ENCODE measurements around the gene USP44.

DNA sequence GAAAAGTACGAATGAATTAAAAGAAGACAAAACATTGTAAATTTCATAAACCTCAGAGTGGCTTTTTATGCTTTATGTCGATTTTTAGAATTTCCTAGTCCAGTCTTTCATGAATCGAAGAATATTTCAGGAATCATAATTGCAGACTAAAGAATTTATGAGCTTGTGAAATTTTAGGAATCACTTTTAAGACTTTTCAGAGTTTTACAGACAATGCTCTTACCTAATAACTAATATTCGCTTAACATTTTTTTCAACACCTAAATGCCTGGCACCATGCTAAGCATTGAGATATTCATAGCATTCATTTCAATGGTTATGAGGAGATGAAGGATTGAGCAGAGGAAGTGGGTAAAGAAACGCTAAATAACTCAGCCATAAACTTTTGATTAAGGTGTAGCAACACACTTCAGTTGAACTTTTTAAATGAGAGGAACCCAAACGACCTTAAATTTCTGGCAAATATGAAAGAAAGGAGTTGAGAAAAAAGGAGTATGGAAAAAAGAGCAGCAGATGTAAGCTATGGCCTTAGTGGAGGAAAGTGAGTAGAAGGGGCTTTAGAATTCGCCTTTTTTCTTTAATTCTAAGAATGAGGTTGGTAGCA lies 739 bp upstream of the USP44 start:
- TF ChIP-seq, protein P1, sequence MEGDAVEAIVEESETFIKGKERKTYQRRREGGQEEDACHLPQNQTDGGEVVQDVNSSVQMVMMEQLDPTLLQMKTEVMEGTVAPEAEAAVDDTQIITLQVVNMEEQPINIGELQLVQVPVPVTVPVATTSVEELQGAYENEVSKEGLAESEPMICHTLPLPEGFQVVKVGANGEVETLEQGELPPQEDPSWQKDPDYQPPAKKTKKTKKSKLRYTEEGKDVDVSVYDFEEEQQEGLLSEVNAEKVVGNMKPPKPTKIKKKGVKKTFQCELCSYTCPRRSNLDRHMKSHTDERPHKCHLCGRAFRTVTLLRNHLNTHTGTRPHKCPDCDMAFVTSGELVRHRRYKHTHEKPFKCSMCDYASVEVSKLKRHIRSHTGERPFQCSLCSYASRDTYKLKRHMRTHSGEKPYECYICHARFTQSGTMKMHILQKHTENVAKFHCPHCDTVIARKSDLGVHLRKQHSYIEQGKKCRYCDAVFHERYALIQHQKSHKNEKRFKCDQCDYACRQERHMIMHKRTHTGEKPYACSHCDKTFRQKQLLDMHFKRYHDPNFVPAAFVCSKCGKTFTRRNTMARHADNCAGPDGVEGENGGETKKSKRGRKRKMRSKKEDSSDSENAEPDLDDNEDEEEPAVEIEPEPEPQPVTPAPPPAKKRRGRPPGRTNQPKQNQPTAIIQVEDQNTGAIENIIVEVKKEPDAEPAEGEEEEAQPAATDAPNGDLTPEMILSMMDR (IDR thresholded peaks at IDR 0.05; ENCODE audit: low read depth, low read length), result no peak
- no peak for TF ChIP-seq EZH2phosphoT487 (IDR thresholded peaks at IDR 0.05; ENCODE audit: low read depth)

Measured in OCI-LY3 (cell line).